MM.1S (cell line): ENCODE results near the gene SEMA4B.

Experiments
- EZH2 ChIP-seq: fragments of 300-600 bp; sonication (generic); optimal IDR thresholded peaks from 2 replicates; pipeline ENCODE3; 2017; ENCODE audit warnings: low read depth, mild to moderate bottlenecking, antibody characterized with exemption, low read length, mixed read lengths
- EZH2phosphoT487 ChIP-seq: fragments of 300-600 bp; sonication (generic); IDR thresholded peaks from 2 replicates; pipeline ENCODE4 v1.6.1; 2018; ENCODE audit warnings: antibody characterized with exemption, low read length
- TF ChIP-seq, protein P1 (sequence below): fragments of 300-600 bp; sonication (generic); IDR thresholded peaks from 2 replicates; pipeline ENCODE4 v1.5.1; 2016; ENCODE audit warnings: antibody characterized with exemption, low read length, mixed read lengths

DNA sequence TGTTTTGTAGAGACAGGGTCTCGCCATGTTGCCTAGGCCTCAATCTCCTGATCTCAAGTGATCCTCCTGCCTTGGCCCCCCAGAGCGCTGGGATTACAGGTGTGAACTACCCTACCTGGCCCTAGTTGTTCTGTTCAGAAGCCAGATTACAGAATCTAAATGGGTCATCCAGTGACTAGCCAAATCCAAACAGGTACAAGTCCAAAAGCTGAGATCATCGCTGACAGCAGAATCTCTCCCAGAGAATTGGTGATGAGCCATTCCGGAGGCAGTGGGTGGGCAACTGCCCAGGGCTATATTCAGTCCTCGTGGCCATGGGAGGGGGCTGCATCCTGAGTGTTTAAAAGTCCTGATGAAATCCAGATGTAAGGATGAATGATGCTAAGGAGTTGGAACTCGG is 47.5 kb upstream of the SEMA4B start:
- TF ChIP-seq EZH2 (no peak), EZH2phosphoT487 (no peak)
- TF ChIP-seq, protein P1, sequence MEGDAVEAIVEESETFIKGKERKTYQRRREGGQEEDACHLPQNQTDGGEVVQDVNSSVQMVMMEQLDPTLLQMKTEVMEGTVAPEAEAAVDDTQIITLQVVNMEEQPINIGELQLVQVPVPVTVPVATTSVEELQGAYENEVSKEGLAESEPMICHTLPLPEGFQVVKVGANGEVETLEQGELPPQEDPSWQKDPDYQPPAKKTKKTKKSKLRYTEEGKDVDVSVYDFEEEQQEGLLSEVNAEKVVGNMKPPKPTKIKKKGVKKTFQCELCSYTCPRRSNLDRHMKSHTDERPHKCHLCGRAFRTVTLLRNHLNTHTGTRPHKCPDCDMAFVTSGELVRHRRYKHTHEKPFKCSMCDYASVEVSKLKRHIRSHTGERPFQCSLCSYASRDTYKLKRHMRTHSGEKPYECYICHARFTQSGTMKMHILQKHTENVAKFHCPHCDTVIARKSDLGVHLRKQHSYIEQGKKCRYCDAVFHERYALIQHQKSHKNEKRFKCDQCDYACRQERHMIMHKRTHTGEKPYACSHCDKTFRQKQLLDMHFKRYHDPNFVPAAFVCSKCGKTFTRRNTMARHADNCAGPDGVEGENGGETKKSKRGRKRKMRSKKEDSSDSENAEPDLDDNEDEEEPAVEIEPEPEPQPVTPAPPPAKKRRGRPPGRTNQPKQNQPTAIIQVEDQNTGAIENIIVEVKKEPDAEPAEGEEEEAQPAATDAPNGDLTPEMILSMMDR, result no peak
